ENCODE data around the gene SFMBT2. TPM values are rescaled to one million over a fixed set of nuclear protein-coding genes. Genes with fewer than 3 reads are reported as not detected.

SFMBT2 gene
- total RNA-seq, 4 donors from 2014 or later, result 1.2 to 5.5 (median 3.2) TPM

GRCh38 chr10:7438196-7438986 is 27.6 kb upstream of the SFMBT2 start:
- Histone ChIP-seq H3K4me3 (no peak overlapping the region), H3K36me3 (no peaks in the 10 kb centered on the region), H3K9me3 (no peaks in the 10 kb centered on the region), H3K4me1 (peaks cover 5% of the 10 kb centered on the region), H3K27ac (no peak overlapping the region), H3K27me3 (peaks cover 59% of the 10 kb centered on the region)
- WGBS, result 36% methylated on average over 19 of the region's 19 CpGs
- no peak for DNase-seq (ENCODE audit: low spot score in 2 of 2)
- TF ChIP-seq POLR2A (IDR thresholded peaks at IDR 0.05) (no peak), CTCF (IDR thresholded peaks at IDR 0.05) (no peak), EP300 (IDR thresholded peaks at IDR 0.05) (no peak), POLR2AphosphoS5 (IDR thresholded peaks at IDR 0.05) (no peak)

- Histone ChIP-seq H3K4me3 (no peak overlapping the region), H3K4me1 (peaks cover 6% of the 10 kb centered on the region), H3K9me3 (no peaks in the 10 kb centered on the region), H3K27me3 (peaks cover 75% of the 10 kb centered on the region), H3K27ac (no peak overlapping the region), H3K36me3 (no peaks in the 10 kb centered on the region)
- TF ChIP-seq POLR2A (IDR thresholded peaks at IDR 0.05) (no peak), CTCF (IDR thresholded peaks at IDR 0.05) (no peak), EP300 (IDR thresholded peaks at IDR 0.05) (no peak), POLR2AphosphoS5 (IDR thresholded peaks at IDR 0.05) (no peak)
- DNase-seq (ENCODE audit: low spot score in 2 of 2), result no peak
- 80% methylated on average over 3 of the region's 3 CpGs for WGBS
These were observed 25.8 kb upstream of the SFMBT2 start for GRCh38 chr10:7436490-7437100.

GRCh38 chr10:7435674-7436073 is 24.8 kb upstream of the SFMBT2 start:
- no peak overlapping the region for H3K4me3 ChIP-seq
- 50% methylated on average over 2 of the region's 2 CpGs for WGBS
- peaks cover 6% of the 10 kb centered on the region for H3K4me1 ChIP-seq
- H3K27ac ChIP-seq, result no peak overlapping the region
- no peak for DNase-seq (ENCODE audit: low spot score in 2 of 2)
- no peak for TF ChIP-seq POLR2AphosphoS5 (IDR thresholded peaks at IDR 0.05)
- TF ChIP-seq EP300 (IDR thresholded peaks at IDR 0.05), result no peak
- TF ChIP-seq POLR2A (IDR thresholded peaks at IDR 0.05), result no peak
- no peak for TF ChIP-seq CTCF (IDR thresholded peaks at IDR 0.05)
- H3K27me3 ChIP-seq, result peaks cover 75% of the 10 kb centered on the region
- H3K9me3 ChIP-seq, result no peaks in the 10 kb centered on the region
- H3K36me3 ChIP-seq, result no peaks in the 10 kb centered on the region

GRCh38 chr10:7434378-7434777 is 23.5 kb upstream of the SFMBT2 start:
- H3K9me3 ChIP-seq, result no peaks in the 10 kb centered on the region
- no peak overlapping the region for H3K4me3 ChIP-seq
- H3K27me3 ChIP-seq, result peaks cover 62% of the 10 kb centered on the region
- no peaks in the 10 kb centered on the region for H3K36me3 ChIP-seq
- H3K27ac ChIP-seq, result no peak overlapping the region
- no peak for DNase-seq (ENCODE audit: low spot score in 2 of 2)
- peaks cover 6% of the 10 kb centered on the region for H3K4me1 ChIP-seq
- no peak for TF ChIP-seq POLR2A (IDR thresholded peaks at IDR 0.05)
- no peak for TF ChIP-seq CTCF (IDR thresholded peaks at IDR 0.05)
- TF ChIP-seq POLR2AphosphoS5 (IDR thresholded peaks at IDR 0.05), result no peak
- no peak for TF ChIP-seq EP300 (IDR thresholded peaks at IDR 0.05)
- 86% methylated on average over 5 of the region's 5 CpGs for WGBS

GRCh38 chr10:7433861-7434260 is 23.0 kb upstream of the SFMBT2 start:
- Histone ChIP-seq H3K4me1 (peaks cover 6% of the 10 kb centered on the region), H3K27ac (no peak overlapping the region), H3K27me3 (peaks cover 58% of the 10 kb centered on the region), H3K4me3 (no peak overlapping the region), H3K36me3 (no peaks in the 10 kb centered on the region), H3K9me3 (no peaks in the 10 kb centered on the region)
- TF ChIP-seq POLR2A (IDR thresholded peaks at IDR 0.05) (no peak), CTCF (IDR thresholded peaks at IDR 0.05) (no peak), POLR2AphosphoS5 (IDR thresholded peaks at IDR 0.05) (no peak), EP300 (IDR thresholded peaks at IDR 0.05) (no peak)
- no peak for DNase-seq (ENCODE audit: low spot score in 2 of 2)
- 66% methylated on average over 8 of the region's 8 CpGs for WGBS

Data from suprapubic skin (tissue), 4 donors.